ENCODE measurements around the gene NTRK2.

NTRK2 gene

GRCh38 chr9:84937581-84937980 is 268.1 kb downstream of the NTRK2 start:
- DNase-seq (ENCODE audit: low read depth in 2 of 2) = no peak

GRCh38 chr9:84939774-84940173 is 270.2 kb downstream of the NTRK2 start:
- DNase-seq (ENCODE audit: low read depth in 2 of 2) = no peak

- no peak for DNase-seq (ENCODE audit: low read depth in 2 of 2)
Observed at GRCh38 chr9:84940294-84940693, 270.8 kb downstream of the NTRK2 start.

- no peak for DNase-seq (ENCODE audit: low read depth in 2 of 2)
Observed at GRCh38 chr9:84941792-84942191, 272.3 kb downstream of the NTRK2 start.

DNA sequence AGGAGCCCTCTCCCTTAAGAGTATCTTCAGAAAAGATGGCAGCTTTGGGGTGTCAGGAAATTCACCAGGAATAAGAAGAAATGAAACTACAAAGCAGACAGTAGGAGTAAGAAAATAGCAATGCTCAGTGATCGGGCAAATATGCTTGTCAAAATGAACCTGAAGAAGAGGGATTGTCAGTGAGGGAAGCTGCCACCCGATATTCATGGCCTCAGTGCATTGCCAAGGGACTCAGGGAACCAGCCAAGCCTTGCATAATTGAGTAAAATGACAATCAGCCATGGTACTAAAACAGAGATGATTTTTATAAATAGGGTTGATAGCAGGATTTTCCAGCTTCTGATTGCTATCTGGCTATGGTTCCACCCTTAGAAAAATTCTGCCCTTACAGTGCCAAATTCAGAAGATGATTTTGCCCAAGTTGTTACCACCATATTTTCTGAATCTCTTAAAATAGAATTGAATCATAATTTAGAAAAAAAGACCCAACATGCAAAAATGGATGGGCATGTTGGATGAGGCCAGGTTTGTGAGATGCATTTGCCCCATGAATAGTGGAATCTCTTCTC is 274.0 kb downstream of the NTRK2 start:
- no peak for DNase-seq (ENCODE audit: low read depth in 2 of 2)

DNA sequence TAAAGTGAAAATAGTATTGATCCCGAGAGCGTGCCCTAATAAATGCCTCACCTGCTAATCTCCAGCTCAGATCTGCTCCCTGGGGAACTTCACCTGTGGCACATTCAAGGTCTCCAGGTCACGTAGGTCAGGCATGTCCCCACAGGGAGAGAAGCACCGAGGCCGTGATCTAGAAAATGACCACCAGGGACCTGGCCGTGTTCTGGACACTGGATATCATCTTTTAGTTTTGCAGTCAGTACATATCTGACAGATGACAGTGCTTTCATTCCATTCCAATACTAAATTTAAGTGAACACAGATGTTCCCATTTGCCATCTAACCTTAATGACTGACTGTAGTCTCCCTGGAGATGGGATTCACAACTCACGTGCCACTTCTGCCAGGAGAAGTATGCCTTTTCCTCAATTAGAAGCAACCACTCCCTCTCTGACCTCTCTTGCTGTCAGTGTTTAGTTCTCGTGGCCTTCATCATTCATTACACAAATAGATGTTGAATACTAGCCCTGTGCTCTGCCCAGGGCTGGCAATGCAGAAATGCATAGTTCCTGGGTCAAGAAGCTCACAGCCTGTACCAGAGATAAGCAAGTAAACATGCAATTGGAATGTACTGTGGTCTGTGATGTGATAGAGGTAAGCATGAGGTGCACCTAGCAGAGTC is 276.5 kb downstream of the NTRK2 start:
- DNase-seq (ENCODE audit: low read depth in 2 of 2) = no peak

- DNase-seq (ENCODE audit: low read depth in 2 of 2) = no peak
Observed at GRCh38 chr9:84947412-84947972, 278.0 kb downstream of the NTRK2 start.

GRCh38 chr9:84949258-84949657 is 279.7 kb downstream of the NTRK2 start:
- no peak for DNase-seq (ENCODE audit: low read depth in 2 of 2)

DNA sequence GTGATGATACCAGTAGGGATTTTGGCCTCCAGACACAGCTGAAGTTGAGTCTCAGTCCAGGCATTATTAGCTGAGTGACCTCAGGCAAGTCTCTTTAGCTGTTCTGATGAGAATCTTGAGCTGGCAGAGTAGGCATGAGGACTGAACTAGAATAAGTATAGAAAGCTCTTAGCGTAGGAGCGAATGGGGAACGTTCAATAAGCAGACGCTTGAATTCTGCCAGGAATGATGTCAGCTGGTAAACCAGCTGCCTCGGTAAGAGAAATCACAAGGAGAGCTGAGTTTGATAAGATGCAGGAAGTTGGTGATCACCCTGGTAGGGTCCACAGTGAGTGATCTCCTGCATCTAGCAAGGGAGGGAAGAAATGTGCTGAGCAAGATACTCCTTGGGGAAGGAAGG is 280.4 kb downstream of the NTRK2 start:
- DNase-seq (ENCODE audit: low read depth in 2 of 2) = no peak

- DNase-seq (ENCODE audit: low read depth in 2 of 2) = no peak
Observed at GRCh38 chr9:84950879-84951811, 281.6 kb downstream of the NTRK2 start.

DNA sequence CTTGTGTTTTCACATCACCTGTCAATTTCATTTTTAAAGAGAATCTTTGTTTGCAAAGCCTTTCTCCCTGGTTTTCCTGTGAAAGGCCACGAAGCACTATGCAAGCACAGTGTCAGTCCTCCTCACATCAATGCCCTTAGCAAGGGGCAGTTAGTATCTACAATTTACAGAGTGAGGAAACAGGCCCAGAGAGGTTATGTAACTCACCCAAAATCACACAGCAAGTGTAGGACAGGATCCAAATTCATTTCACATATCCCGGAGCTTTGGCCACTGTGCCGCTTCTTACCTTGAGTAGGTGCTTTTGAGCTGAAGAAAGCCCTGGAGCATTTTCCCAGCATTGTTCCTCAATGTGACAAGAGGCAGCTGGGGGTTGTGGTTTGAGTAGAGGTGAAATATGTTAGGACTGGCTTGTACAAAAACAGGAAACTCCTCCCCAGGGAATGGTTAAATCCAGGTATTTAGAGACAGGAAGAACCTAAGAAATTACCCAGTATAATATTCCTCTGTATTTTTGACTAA is 283.8 kb downstream of the NTRK2 start:
- no peak for DNase-seq (ENCODE audit: low read depth in 2 of 2)

DNA sequence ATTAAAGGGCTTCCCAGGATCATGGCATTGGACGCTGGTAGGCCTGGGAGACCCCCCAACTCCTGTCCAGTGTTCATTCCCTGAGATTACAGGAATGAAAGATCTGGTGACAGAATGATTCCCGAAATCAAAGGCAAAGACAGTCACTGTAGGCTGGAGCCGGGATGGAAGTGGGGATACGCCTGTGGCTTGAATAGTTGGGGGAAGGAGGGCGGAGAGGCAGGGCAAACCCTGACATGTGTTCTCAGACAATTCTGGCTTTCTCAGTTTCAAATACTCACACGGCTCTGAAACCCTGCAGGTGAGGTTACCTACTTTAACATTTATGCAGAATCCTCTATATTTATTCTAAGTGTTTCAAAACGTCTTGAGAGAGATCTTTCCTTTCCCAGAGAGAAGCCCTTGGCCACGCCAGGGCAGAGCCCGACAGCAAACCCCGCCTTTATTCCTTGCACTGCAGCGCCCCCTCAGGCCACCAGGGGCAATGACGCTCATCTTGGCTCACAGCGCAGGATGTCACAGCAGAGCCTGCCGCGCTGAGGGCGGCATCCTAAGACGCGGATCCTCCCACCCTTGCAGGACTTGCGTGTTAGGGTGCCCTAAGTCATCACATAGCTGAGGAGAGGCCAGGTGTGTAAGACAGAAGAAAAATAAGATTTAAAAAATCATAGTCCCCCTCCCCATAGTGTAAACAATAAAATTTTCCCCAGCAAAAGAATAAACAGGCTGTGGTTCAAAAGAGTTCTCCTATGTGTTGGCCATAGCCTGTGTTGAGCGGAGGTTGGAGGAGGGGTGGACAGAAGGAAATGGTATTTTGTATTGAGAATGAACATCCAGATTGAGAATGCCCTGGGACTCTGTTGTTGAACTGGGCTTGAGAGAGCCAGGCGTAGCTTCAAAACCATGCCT is 284.5 kb downstream of the NTRK2 start:
- no peak for DNase-seq (ENCODE audit: low read depth in 2 of 2)

GRCh38 chr9:84955155-84955554 is 285.6 kb downstream of the NTRK2 start:
- DNase-seq (ENCODE audit: low read depth in 2 of 2) = no peak

DNA sequence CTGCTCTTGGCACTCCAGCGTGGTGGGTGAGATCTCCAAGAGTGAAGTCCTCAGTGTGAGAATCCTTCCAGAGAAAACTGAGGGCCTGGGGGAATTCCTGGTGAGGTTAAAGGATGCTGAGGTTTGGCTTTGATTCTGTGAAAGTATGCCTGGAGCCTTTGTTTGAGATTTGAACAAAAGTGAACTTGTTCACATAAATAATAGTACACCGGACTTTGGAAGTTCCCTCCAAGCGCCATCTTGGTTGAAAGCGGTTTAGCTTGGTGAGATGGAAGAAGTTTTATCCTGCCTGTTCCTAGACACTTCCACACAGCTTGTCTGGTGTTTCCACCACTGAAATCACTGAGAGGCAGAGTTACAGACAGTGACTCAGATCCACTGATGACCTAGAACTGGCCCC is 286.4 kb downstream of the NTRK2 start:
- DNase-seq (ENCODE audit: low read depth in 2 of 2) = no peak

DNA sequence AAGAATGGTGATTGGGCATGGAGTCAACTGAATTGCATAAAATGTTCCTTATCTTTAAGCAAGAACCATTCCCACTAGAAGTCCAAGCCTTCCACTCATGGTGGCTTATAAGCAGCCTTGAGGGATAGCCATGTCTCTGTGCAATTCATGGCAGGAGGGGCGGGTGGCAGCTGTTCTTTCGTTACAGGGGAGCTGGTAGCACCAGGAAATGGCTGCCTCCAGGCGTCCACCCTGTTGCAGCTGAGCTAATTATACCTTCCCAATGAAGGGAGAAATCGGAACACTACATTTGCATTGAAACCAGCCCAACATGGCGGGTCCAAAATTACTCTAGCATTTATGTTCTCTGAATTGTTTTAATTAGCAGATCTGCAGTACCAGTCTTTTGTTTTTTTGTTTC is 289.8 kb downstream of the NTRK2 start:
- no peak for DNase-seq (ENCODE audit: low read depth in 2 of 2)

GRCh38 chr9:84966876-84967830 is 297.6 kb downstream of the NTRK2 start:
- no peak for DNase-seq (ENCODE audit: low read depth in 2 of 2)

GRCh38 chr9:84969084-84969483 is 299.6 kb downstream of the NTRK2 start:
- DNase-seq (ENCODE audit: low read depth in 2 of 2) = no peak

DNA sequence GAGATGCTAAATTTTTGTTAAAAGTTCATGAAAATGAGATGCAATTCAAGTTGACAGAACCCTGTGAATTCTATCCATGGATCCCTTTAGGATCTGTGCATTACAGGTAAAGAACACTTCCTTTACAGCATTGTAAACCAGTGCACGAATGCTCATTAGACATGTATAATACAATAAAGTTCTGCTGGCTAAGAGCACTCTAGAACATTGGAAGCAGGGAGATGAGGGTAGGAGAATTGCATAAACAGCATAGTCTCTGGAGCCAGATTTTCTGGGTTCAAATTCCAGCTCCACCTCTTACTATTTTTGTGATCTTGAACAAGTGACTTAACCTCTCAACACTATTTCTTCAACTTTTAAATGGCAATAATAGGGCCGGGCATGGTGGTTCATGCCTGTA is 300.2 kb downstream of the NTRK2 start:
- no peak for DNase-seq (ENCODE audit: low read depth in 2 of 2)

DNA sequence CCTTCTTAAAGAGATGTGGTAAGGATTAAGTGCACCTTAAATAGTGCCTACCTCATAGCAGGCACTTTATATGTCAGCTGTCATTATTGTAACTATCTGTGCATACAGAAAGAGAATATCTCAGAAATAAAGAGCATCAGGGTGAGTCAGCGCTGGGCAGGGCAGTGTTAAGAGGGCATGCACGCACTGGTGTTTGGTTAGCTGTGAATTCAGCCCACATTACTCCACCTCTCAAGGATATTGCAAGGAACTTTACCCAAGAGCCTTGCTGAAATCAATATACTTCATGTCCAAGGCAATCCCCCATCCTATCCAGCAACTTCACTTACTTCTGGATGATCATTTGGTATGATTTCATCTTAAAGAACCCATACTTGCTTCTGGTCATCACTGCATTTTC is 300.9 kb downstream of the NTRK2 start:
- DNase-seq (ENCODE audit: low read depth in 2 of 2) = no peak

DNA sequence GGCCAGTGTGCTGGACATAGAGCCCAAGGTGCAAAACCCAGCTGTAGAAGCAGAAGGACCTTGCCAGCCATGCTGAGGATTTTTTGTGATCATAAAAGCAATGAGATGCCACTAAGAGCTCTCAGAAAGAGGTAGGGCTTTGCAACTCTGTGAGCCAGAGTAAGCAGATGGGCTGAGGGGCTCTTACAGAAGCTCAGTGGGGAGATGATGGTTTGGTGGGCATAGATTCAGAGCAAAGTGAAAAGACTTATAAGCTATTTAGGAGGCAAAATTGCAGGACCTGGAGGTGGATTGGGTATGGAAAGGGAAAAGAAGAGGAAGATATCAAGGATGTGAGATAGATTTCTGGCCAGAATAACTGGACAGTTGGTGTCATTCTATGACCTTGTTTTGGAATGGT is 302.0 kb downstream of the NTRK2 start:
- DNase-seq (ENCODE audit: low read depth in 2 of 2) = no peak
